GM21423 (cell line): ENCODE data around the gene CP.

Experiments used
- ATAC-seq: cut with Tn5 transposase; IDR thresholded peaks from one replicate; pipeline ENCODE4 v1.9.1; 2021; ENCODE audit warnings: mild to moderate bottlenecking, moderate library complexity; ENCODE audit not compliant: unreplicated experiment

The CP gene

GRCh38 chr3:149128821-149129220, 92.8 kb downstream of the CP start:
- no peak for ATAC-seq

GRCh38 chr3:149122721-149123578, 98.7 kb downstream of the CP start:
- no peak for ATAC-seq
